ENCODE results near the gene SLC39A8.
A peak's percentile ranks its signal among the peaks of the same experiment; 100 is the strongest.
"Not testable (repeated sequence)": the region's sequence is repeated elsewhere in the genome, so short reads cannot be mapped to it uniquely, and the experiment has no call there.

The SLC39A8 gene

DNA sequence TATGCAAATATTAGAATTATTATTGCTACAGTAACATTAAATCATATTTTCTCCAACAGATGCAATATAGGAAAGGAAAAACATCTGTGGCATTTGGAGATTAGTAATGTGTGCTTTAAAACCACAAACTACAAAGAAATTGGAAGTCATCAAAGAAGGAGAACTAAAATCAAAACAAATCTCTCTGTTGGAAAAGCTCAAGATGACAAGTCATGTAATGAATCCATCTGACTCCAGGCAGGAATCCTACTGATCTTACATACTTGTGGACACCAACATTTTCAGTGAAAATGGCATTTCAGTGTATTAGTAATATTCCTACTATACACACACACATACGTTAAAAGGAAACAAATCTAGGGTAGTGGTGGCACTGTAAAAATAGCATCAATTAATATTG lies 98.2 kb downstream of the SLC39A8 start:
- WGBS (ENCODE audit: extremely low coverage, insufficient coverage, insufficient read length): no CpG with 5 or more reads among the region's 1 CpG
- no peak overlapping the region for H3K4ac ChIP-seq (ENCODE audit: low read depth, low read length)
- no peak overlapping the region for H3K14ac ChIP-seq (ENCODE audit: low read length)
- H3K27me3 ChIP-seq (ENCODE audit: insufficient read depth, low read length): no peaks in the 10 kb centered on the region
- H3K9ac ChIP-seq (ENCODE audit: low read length): no peak overlapping the region
- peaks cover 7% of the 10 kb centered on the region for H3K9me3 ChIP-seq (ENCODE audit: insufficient read depth, low read depth, low read length)
- H2BK120ac ChIP-seq (ENCODE audit: insufficient read depth, low read length, poor library complexity): no peak overlapping the region
- H4K91ac ChIP-seq (ENCODE audit: low read depth, low read length): no peak overlapping the region
- H3K79me2 ChIP-seq (ENCODE audit: control insufficient read depth, insufficient read depth, low read length, poor library complexity): no peaks in the 10 kb centered on the region
- no peak for DNase-seq
- no peak overlapping the region for H3K4me3 ChIP-seq (ENCODE audit: low read depth, low read length)
- no peak overlapping the region for H3K27ac ChIP-seq (ENCODE audit: low read depth, low read length)
- H3K18ac ChIP-seq (ENCODE audit: low read length): no peak overlapping the region
- H3K4me2 ChIP-seq (ENCODE audit: low read length): no peak overlapping the region
- H4K12ac ChIP-seq (ENCODE audit: low read depth, low read length): no peak overlapping the region
- H3K23ac ChIP-seq (ENCODE audit: low read length): no peak overlapping the region
- no peaks in the 10 kb centered on the region for H3K4me1 ChIP-seq (ENCODE audit: control insufficient read depth in 1 of 2, insufficient read depth in 2 of 2, low read length in 2 of 2)
- H2AK5ac ChIP-seq (ENCODE audit: low read length): no peak overlapping the region
- no peaks in the 10 kb centered on the region for H3K79me1 ChIP-seq (ENCODE audit: low read length)
- H4K8ac ChIP-seq (ENCODE audit: low read depth, low read length): no peak overlapping the region
- H2AFZ ChIP-seq (ENCODE audit: insufficient read depth, low read length, poor library complexity): no peak overlapping the region
- no peaks in the 10 kb centered on the region for H3K36me3 ChIP-seq (ENCODE audit: control insufficient read depth in 1 of 2, insufficient read depth in 2 of 2, low read length in 2 of 2)
- no peak overlapping the region for H2BK12ac ChIP-seq (ENCODE audit: low read length)
- H2BK5ac ChIP-seq (ENCODE audit: low read depth, low read length, poor library complexity): no peak overlapping the region

DNA sequence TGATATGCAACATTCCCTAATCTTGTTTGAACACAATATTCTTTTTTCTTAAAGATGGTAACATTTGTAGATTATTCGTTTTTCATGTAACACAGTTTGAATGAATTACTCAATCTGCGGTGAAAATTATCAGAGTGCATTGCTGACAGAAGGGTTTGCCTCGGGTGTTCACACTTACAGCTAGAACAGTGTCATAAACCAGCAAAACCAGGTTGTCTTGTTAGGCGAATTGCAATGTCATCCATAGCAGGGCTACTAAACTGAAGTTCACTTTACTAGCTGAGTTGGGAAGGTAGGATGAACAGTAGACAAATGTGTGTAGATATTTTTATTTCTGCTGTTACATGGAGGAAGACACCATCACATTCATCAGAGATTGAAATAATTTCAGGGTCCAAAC lies 98.9 kb downstream of the SLC39A8 start:
- no peak overlapping the region for H3K14ac ChIP-seq (ENCODE audit: low read length)

DNA sequence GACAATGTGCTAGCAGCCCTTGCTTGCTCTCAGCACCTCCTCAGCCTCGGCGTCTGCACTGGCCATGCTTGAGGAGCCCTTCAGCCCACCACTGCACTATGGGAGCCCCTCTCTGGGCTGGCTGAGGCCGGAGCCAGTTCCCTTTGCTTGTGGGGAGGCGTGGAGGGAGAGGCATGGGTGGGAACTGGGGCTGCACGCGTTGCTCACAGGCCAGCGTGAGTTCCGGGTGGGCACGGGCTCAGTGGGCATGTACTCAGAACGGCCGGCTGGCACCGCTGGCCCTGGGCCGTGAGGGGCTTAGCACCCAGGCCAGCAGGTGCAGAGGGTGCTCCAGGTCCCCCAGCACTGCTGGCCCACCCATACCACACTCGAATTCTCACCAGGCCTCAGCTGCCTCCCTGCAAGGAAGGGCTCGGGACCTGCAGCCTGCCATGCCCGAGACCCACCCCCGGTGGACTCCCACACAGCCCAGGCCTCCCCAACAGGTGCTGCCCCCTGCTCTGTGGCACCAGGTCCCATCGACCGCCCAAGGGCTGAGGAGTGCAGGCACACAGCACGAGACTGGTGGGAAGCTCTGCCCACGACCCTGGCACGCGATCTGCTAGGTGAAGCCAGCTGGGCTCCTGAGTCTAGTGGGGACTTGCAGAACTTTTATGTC lies 100.3 kb downstream of the SLC39A8 start:
- WGBS (ENCODE audit: extremely low coverage, insufficient coverage, insufficient read length): no CpG with 5 or more reads among the region's 23 CpGs
- Histone ChIP-seq H3K27ac (ENCODE audit: low read depth, low read length) (no peak overlapping the region), H3K4me3 (ENCODE audit: low read depth, low read length) (no peak overlapping the region), H4K12ac (ENCODE audit: low read depth, low read length) (no peak overlapping the region), H3K9me3 (ENCODE audit: insufficient read depth, low read depth, low read length) (peaks cover 7% of the 10 kb centered on the region), H3K4me2 (ENCODE audit: low read length) (no peak overlapping the region), H3K18ac (ENCODE audit: low read length) (no peak overlapping the region), H3K36me3 (ENCODE audit: control insufficient read depth in 1 of 2, insufficient read depth in 2 of 2, low read length in 2 of 2) (no peaks in the 10 kb centered on the region), H4K91ac (ENCODE audit: low read depth, low read length) (no peak overlapping the region), H3K79me1 (ENCODE audit: low read length) (no peaks in the 10 kb centered on the region), H2AK5ac (ENCODE audit: low read length) (no peak overlapping the region), H3K9ac (ENCODE audit: low read length) (no peak overlapping the region), H4K8ac (ENCODE audit: low read depth, low read length) (no peak overlapping the region), H2BK5ac (ENCODE audit: low read depth, low read length, poor library complexity) (no peak overlapping the region), H3K27me3 (ENCODE audit: insufficient read depth, low read length) (no peaks in the 10 kb centered on the region), H2AFZ (ENCODE audit: insufficient read depth, low read length, poor library complexity) (no peak overlapping the region), H3K4me1 (ENCODE audit: control insufficient read depth in 1 of 2, insufficient read depth in 2 of 2, low read length in 2 of 2) (no peaks in the 10 kb centered on the region), H3K79me2 (ENCODE audit: control insufficient read depth, insufficient read depth, low read length, poor library complexity) (no peaks in the 10 kb centered on the region), H3K14ac (ENCODE audit: low read length) (no peak overlapping the region), H2BK12ac (ENCODE audit: low read length) (no peak overlapping the region), H3K4ac (ENCODE audit: low read depth, low read length) (no peak overlapping the region), H2BK120ac (ENCODE audit: insufficient read depth, low read length, poor library complexity) (no peak overlapping the region), H3K23ac (ENCODE audit: low read length) (no peak overlapping the region)
- no peak for DNase-seq

More for the DNA sequence above, 98.9 kb downstream of the SLC39A8 start:
- Histone ChIP-seq H3K9ac (ENCODE audit: low read length) (no peak overlapping the region), H2AK5ac (ENCODE audit: low read length) (no peak overlapping the region), H2BK5ac (ENCODE audit: low read depth, low read length, poor library complexity) (no peak overlapping the region), H3K79me1 (ENCODE audit: low read length) (no peaks in the 10 kb centered on the region), H3K4me2 (ENCODE audit: low read length) (no peak overlapping the region), H3K4me3 (ENCODE audit: low read depth, low read length) (no peak overlapping the region), H2BK120ac (ENCODE audit: insufficient read depth, low read length, poor library complexity) (no peak overlapping the region), H2BK12ac (ENCODE audit: low read length) (no peak overlapping the region), H3K18ac (ENCODE audit: low read length) (no peak overlapping the region), H3K79me2 (ENCODE audit: control insufficient read depth, insufficient read depth, low read length, poor library complexity) (no peaks in the 10 kb centered on the region), H4K91ac (ENCODE audit: low read depth, low read length) (no peak overlapping the region), H2AFZ (ENCODE audit: insufficient read depth, low read length, poor library complexity) (no peak overlapping the region), H3K36me3 (ENCODE audit: control insufficient read depth in 1 of 2, insufficient read depth in 2 of 2, low read length in 2 of 2) (no peaks in the 10 kb centered on the region), H4K8ac (ENCODE audit: low read depth, low read length) (no peak overlapping the region), H3K4ac (ENCODE audit: low read depth, low read length) (no peak overlapping the region), H3K4me1 (ENCODE audit: control insufficient read depth in 1 of 2, insufficient read depth in 2 of 2, low read length in 2 of 2) (no peaks in the 10 kb centered on the region), H3K23ac (ENCODE audit: low read length) (no peak overlapping the region), H4K12ac (ENCODE audit: low read depth, low read length) (no peak overlapping the region), H3K27me3 (ENCODE audit: insufficient read depth, low read length) (no peaks in the 10 kb centered on the region), H3K9me3 (ENCODE audit: insufficient read depth, low read depth, low read length) (peaks cover 7% of the 10 kb centered on the region), H3K27ac (ENCODE audit: low read depth, low read length) (no peak overlapping the region)
- peak; percentile 71 to 85 for DNase-seq
- no CpG with 5 or more reads among the region's 4 CpGs for WGBS (ENCODE audit: extremely low coverage, insufficient coverage, insufficient read length)

DNA sequence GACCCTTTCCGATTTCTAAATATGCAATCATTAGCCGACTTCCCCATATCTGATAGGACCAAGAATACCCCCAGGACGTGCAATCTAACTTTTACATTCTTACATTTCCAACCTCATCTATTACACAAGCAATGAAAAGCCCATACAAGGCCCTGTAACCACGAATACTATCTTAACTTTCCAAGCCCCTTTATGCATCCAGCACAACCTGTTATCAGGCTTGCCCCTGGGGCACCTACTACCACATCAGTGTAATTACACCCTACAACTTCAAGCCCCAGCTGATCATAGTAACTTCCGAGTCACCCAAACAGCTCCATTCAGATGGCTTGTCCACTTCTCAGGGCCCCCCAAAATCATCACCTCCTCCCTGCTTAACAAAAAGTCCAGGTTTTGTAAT lies 102.0 kb downstream of the SLC39A8 start:
- not testable (repeated sequence) for H3K4me3 ChIP-seq (ENCODE audit: low read depth, low read length); H3K79me2 ChIP-seq (ENCODE audit: control insufficient read depth, insufficient read depth, low read length, poor library complexity); H4K12ac ChIP-seq (ENCODE audit: low read depth, low read length); H3K23ac ChIP-seq (ENCODE audit: low read length); H3K4ac ChIP-seq (ENCODE audit: low read depth, low read length); H3K79me1 ChIP-seq (ENCODE audit: low read length); H2AK5ac ChIP-seq (ENCODE audit: low read length); H4K91ac ChIP-seq (ENCODE audit: low read depth, low read length); H2BK5ac ChIP-seq (ENCODE audit: low read depth, low read length, poor library complexity); DNase-seq; H3K4me2 ChIP-seq (ENCODE audit: low read length); H3K14ac ChIP-seq (ENCODE audit: low read length); H3K27me3 ChIP-seq (ENCODE audit: insufficient read depth, low read length); H3K9ac ChIP-seq (ENCODE audit: low read length); H2AFZ ChIP-seq (ENCODE audit: insufficient read depth, low read length, poor library complexity); H3K27ac ChIP-seq (ENCODE audit: low read depth, low read length); H4K8ac ChIP-seq (ENCODE audit: low read depth, low read length); H3K18ac ChIP-seq (ENCODE audit: low read length); H3K9me3 ChIP-seq (ENCODE audit: insufficient read depth, low read depth, low read length); H3K36me3 ChIP-seq (ENCODE audit: control insufficient read depth in 1 of 2, insufficient read depth in 2 of 2, low read length in 2 of 2); H3K4me1 ChIP-seq (ENCODE audit: control insufficient read depth in 1 of 2, insufficient read depth in 2 of 2, low read length in 2 of 2); H2BK12ac ChIP-seq (ENCODE audit: low read length); H2BK120ac ChIP-seq (ENCODE audit: insufficient read depth, low read length, poor library complexity)
- no CpG with 5 or more reads among the region's 5 CpGs for WGBS (ENCODE audit: extremely low coverage, insufficient coverage, insufficient read length)
